ENCODE measurements around the gene MARK3.

GRCh38 chr14:103390605-103391004 lies 5.4 kb downstream of the MARK3 start:
- TF ChIP-seq CTCF (conservative IDR thresholded peaks at IDR 0.05) (no peak), ZFX (IDR thresholded peaks at IDR 0.05) (no peak)
